GM18507 (cell line): Measurements from ENCODE around the gene CYP4F12.

Experiments used
- DNase-seq: peaks from one replicate; pipeline ENCODE4 v3.0.0; 2011; ENCODE audit warnings: low read depth; ENCODE audit not compliant: insufficient read length; ENCODE audit errors: extremely low spot score
- FAIRE-seq: peaks from 2 replicates; lab custom pipeline; 2011; peaks lifted over from hg19 to GRCh38; lab: Jason Lieb, UNC

The CYP4F12 gene

DNA sequence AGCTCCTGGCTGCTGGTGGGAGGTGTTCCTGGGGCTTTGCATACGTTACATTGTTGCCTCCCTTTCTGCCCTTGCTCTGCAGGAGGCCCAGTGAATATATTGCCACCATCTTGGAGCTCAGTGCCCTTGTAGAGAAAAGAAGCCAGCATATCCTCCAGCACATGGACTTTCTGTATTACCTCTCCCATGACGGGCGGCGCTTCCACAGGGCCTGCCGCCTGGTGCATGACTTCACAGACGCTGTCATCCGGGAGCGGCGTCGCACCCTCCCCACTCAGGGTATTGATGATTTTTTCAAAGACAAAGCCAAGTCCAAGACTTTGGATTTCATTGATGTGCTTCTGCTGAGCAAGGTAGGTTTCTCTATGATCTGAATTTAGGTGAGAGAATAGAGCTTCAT lies 10.5 kb downstream of the CYP4F12 start:
- DNase-seq, result no peak
- FAIRE-seq, result no peak

DNA sequence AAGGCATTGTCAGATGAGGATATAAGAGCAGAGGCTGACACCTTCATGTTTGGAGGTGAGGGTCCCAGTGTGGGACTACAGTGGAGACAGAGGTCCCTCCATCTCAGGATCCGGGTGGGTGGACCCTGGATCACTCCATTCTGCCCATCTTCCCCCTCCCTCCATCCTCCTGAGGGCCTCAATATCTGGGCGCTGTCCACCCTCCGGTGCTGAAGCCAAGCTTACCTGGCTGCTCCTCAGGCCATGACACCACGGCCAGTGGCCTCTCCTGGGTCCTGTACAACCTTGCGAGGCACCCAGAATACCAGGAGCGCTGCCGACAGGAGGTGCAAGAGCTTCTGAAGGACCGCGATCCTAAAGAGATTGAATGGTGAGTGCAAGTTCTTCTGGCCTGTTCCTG lies 11.9 kb downstream of the CYP4F12 start:
- FAIRE-seq, result no peak

DNA sequence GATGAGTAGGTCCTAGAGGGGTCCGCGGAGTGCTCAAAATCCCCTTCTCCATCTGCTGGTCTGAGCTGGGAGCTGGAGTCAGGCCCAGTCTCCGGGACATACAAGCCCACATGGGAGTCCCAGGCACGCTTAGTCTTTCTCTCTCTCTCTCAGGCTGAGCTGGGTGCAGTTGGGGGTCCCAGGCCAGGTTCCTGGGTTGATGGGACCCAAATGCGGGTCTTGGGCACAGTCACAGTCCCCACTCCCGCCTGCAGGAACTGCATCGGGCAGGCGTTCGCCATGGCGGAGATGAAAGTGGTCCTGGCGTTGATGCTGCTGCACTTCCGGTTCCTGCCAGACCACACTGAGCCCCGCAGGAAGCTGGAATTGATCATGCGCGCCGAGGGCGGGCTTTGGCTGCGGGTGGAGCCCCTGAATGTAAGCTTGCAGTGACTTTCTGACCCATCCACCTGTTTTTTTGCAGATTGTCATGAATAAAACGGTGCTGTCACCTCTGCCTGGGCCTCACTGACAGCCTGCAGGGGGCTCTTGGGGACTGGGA lies 23.8 kb downstream of the CYP4F12 start:
- DNase-seq, result no peak

More for the DNA sequence above, 11.9 kb downstream of the CYP4F12 start:
- no peak for DNase-seq

DNA sequence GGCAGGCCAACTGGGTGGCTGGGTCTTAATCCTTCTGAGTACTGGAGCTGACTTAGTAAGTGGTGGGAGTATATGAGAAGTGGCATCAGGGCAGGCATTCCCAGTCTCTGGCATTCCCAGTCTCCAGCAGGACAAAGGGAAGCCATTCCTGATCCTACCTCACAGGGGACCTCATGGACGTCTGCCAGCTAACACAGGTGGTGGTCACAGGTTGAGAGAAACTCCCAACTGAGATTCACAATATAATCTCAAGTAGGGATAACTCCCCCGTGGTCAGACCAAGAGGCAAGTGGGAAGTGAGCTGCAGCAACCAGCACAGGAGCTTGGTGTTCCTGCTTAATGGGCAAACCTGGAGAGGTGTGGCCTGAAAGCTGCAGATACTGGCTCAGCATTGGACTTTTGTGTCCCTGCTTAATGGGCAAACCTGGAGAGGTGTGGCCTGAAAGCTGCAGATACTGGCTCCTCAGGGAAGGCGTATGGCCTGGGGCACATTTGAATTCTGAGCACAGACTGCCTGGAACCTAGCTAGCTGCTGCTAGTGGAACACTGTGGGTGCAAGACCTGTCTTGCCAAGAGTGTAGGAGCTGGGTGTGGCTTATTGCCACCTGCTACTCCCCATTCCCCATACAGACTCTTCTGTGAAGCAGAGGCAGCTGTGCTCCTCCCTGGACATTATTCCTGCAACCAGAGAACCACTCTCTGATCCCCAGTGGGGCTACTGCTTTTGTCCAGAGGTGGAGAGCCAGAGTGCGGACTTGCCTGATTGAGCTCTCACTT lies 29.1 kb downstream of the CYP4F12 start:
- no peak for FAIRE-seq
- DNase-seq, result no peak

More for the DNA sequence above, 23.8 kb downstream of the CYP4F12 start:
- FAIRE-seq, result no peak

DNA sequence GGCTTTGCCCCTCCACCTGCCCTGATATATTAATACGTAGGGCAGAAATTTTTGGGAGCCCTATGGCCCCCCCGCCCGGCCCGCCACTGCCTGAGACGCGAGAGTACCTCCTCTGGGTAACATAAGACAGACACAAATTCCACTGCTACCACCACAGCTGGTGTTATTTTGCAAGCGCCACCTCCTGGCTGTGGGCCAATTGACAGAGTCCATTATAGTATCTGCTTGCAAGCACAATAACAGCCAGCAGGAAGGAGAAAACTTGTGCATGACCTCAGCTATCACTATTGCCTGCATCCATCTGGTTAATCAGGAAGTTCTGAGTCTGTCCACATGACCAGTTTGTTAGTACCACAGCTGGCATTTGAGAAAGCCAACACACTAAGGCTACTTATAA lies 29.6 kb downstream of the CYP4F12 start:
- FAIRE-seq (no peak), DNase-seq (no peak)

DNA sequence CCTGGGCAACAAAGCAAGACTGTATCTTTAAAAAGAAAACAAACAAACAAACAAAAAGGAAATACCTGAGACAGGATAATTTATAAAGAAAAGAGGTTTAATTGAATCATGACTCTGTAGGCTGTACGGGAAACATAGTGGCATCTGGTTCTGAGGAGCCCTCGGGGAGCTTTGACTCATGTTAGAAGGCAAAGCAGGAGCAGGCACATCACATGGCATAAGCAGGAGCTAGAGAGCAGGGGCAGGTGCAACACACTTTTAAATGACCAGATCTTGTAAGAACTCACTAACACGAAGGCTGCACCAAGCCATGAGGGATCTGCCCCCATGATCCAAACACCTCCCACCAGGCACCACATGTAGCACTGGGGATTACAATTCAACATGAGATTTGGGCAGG lies 41.8 kb downstream of the CYP4F12 start:
- DNase-seq (no peak), FAIRE-seq (no peak)

DNA sequence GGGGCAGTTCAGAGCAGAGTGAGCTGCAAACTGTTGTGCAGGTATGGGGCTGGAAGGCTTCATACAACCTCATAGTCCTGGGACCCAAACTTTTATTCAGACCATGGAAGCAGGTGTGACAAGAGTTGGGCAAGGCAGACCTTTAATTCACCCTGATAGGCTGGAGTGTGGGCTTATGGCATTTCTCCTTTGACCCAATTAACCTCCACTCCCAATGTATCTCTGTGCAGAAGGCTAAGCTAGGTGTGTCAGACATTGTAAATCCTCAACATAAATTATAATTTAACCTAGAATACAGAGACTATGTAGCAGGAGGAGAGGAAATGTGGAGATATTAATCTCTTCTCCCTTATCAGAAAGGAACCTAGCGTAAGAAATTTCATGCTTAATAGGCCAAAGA lies 42.8 kb downstream of the CYP4F12 start:
- FAIRE-seq (no peak), DNase-seq (no peak)

DNA sequence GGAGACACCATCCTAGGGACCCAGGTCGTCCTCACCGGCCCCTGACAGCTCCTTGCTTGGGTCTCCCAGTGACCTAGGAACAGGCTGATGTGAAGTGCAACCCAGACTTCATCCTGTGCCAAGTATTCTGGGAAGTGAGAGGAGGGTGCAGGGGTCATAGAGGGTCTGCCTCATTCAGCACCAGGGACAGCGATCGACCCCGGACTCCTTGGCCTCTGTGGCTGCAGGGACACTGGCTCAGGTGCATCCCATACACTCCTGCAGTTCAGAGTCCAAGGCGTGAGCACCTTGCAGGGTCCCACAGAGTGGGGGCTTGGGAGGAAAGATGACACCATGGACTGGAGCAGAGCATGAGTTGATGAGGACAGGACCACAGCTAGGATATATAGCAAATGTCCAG lies 44.9 kb downstream of the CYP4F12 start:
- FAIRE-seq (no peak), DNase-seq (no peak)

DNA sequence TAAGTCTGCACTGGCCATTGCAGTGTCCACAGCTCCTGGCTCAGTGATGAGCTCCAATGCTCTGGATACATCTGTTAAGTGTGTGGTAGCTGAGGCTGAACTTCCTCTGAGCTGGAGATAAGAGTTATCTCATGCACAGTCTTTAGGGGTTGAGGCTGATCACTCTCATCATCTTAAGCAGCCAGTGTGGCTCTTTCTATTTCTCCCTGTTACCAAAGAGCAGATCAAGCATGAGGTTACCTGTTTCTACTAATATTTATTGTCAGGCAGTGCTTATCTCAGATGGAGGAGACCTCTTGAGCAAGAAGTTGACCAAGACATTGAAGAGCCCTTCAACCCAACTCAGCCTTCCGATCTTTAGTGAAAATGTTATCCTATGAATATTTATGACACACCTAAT lies 48.4 kb downstream of the CYP4F12 start:
- FAIRE-seq, result no peak
- no peak for DNase-seq

DNA sequence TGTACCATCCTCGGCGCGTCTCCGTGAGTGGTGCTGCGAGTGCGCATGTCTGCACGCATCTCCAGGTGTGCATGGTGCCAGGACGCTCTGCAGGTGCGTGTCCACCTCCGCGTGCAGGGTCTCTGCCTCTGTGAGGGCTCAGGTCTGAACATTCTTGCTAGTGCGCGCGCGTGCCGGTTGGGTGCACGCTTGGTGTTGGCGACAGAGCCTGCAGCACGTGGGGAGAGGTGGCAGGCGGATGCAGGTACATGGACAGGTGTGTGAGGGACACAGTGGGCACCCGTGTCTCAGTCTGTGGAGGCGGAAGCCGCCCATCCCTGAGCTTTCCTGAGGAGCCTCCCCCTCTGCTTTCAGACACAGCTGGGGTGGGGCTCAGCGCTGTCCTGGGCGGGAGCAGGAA lies 50.1 kb downstream of the CYP4F12 start:
- DNase-seq, result no peak

DNA sequence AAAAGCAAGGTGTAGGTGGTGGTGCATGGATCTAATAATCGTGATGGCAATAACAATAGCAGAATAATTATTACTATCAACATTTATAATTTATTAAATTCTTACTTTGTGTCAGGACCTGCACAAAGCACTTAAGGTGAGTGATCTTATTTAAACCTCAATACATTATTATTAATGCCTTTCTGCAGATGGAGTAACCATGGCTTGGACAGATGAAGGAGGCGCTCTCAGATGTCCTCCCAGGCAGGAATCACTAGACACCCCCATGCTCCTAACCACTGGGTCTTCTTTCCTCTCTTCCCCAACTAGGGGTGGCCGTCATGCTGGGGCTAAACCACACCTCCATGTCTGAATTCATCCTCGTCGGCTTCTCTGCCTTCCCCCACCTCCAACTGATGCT lies 54.8 kb downstream of the CYP4F12 start, which contains the start of gene OR10H2:
Gene OR10H2 (plus strand): TSS at position 301 of the 400 bp plus-strand sequence. CDS start 20 bp downstream, at position 321.
- DNase-seq, result no peak
- no peak for FAIRE-seq

More for the DNA sequence above, 50.1 kb downstream of the CYP4F12 start:
- FAIRE-seq, result no peak

DNA sequence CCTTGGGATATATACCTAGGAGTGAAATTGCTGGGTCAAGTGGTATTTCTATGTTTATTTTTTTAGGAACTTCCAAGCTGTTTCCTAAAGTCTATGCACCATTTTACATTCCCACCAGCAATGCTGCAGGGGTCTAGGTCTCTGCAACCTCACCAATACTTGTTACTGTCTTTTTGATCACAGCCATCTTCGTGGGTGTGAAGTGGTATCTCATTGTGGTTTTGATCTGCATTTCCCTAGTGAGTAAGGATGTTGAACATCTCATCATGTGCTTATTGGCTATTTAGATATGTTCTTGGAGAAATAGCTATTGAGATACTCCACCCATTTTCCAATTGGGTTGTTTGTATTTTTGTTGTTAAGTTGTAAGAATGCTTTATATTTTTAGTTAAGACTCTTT lies 57.7 kb downstream of the CYP4F12 start:
- DNase-seq (no peak), FAIRE-seq (no peak)

DNA sequence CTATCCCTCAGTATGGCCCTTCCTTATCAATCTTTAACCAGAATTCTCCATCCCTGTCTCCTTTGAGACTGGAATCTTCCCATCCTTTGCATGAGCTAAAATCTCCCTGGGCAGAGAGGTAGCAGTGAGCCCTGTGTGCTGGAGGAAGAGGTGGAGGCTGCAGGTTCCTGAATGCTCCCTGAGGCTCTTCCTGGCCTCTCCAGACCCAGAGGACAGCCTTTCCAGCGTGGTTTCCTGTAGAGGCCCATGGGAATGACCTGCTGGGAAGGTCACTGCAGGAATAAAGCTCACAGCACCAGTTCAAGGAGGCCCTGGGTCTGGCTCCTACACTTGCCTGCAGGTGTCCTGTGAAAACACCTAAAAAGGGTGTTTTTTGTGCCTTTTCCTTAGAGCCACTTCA lies 59.5 kb downstream of the CYP4F12 start:
- no peak for FAIRE-seq

DNA sequence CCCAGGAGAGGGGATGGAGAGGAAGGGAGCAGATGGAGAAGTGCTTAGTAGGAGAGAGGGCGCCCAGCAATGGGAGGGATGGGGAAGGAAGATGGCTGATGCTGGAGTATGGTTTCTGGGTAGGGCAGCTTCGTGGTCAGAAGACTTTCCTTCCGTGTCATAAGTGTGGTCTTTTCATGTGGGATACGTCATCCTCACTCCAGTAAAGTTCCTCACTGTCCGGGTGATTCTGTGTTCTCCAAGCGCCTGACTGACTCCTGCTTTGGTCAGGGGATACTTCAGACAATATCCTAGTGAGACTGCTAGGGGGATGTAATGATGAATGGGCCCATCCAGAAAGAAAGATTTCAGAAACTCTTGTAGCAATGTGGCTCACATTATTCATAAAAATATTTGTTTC lies 61.0 kb downstream of the CYP4F12 start:
- FAIRE-seq (no peak), DNase-seq (no peak)

More for the DNA sequence above, 59.5 kb downstream of the CYP4F12 start:
- DNase-seq, result no peak

DNA sequence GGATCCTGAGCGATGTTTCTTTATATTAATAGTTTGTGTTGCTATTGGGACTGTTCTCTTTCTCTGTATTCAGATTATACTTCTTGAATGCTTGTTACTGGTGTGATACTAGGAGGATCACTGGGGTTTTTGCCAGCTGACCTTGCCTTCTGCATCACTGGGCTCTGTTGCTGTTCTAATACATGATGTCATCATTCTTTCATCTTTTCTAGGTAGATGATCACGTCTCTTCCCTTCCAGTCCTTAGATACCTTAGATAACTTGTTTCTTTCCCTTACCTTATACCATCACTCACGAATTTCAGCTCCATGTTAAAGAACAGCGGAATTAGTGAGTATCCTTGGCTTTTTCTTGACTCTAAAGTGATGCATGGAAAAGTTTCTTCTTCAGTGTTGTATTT lies 64.8 kb downstream of the CYP4F12 start, which contains the start of gene OR10H3:
Gene OR10H3 (plus strand): TSS at position 264 of the 400 bp plus-strand sequence. CDS start 3,408 bp downstream, outside the sequence.
- DNase-seq (no peak), FAIRE-seq (no peak)

DNA sequence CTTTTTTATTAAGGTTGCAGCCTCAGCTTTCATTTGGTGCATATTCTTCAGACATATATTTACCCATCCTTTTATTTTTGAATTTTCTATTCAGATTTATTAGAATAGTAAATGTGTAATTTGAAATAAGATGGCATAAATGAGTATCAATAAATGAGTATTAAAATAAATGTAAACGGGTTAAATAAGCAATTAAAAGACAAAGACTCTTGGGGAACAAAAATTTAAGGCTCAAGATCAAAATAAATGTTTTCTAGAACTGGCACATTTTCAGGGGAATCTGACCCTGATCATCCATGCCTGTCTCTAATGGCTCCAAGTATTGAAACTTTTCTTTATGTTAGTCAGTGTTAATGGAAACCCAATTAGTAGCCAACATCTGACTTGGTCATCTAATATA lies 67.9 kb downstream of the CYP4F12 start:
- DNase-seq (no peak), FAIRE-seq (no peak)
